Keratinocyte (primary cell): Measurements from ENCODE around the gene RBM19. TPM values are rescaled to one million over a fixed set of nuclear protein-coding genes. Genes with fewer than 3 reads are reported as not detected.

ENCODE experiments used
- DNase-seq: peaks from one replicate; pipeline ENCODE4 v3.0.0-alpha.2; 2011; ENCODE audit warnings: low read depth, missing footprints, low spot score
- FAIRE-seq: peaks from 2 replicates; lab custom pipeline; 2011; peaks lifted over from hg19 to GRCh38; lab: Jason Lieb, UNC
- H2AFZ ChIP-seq: 2 replicates; pipeline ENCODE4 v1.6.0; 2012; ENCODE audit warnings: low read length, control low read depth, inconsistent platforms; ENCODE audit not compliant: control insufficient read depth
- H3K27ac ChIP-seq: 2 replicates; pipeline ENCODE4 v1.5.1; 2011; ENCODE audit warnings: low read length; ENCODE audit not compliant: control insufficient read depth, insufficient read depth
- H3K27me3 ChIP-seq: 3 replicates; pipeline ENCODE4 v1.6.0; 2011; ENCODE audit warnings: low read length; ENCODE audit not compliant: control insufficient read depth, insufficient read depth; ENCODE audit errors: extremely low read depth
- H3K36me3 ChIP-seq, 2 experiments: 2 replicates in 1 of 2; 3 replicates in 1 of 2; pipeline ENCODE4 v1.5.1; 2011; ENCODE audit warnings: low read length in 2 of 2, mild to moderate bottlenecking in 1 of 2; ENCODE audit not compliant: control insufficient read depth in 2 of 2, insufficient read depth in 2 of 2; ENCODE audit errors: extremely low read depth in 1 of 2
- H3K4me1 ChIP-seq: 3 replicates; pipeline ENCODE4 v1.5.1; 2011; ENCODE audit warnings: low read length; ENCODE audit not compliant: control insufficient read depth, insufficient read depth; ENCODE audit errors: extremely low read depth
- H3K4me2 ChIP-seq: 3 replicates; pipeline ENCODE4 v1.6.0; 2011; ENCODE audit warnings: low read depth, low read length; ENCODE audit not compliant: control insufficient read depth, insufficient read depth; ENCODE audit errors: extremely low read depth
- H3K4me3 ChIP-seq, 3 experiments: fragments of 200-600 bp in 1 of 3; sonication (generic) in 1 of 3; 2 replicates in 2 of 3; 3 replicates in 1 of 3; pipeline ENCODE4 v1.5.1; 2011 to 2016; ENCODE audit warnings: low read length in 3 of 3, mild to moderate bottlenecking in 3 of 3, control low read depth in 2 of 3, inconsistent platforms in 1 of 3, low read depth in 1 of 3, mixed read lengths in 1 of 3, mixed run types in 1 of 3, moderate library complexity in 1 of 3; ENCODE audit not compliant: control insufficient read depth in 2 of 3, insufficient read depth in 2 of 3; ENCODE audit errors: extremely low read depth in 1 of 3
- H3K79me2 ChIP-seq: 2 replicates; pipeline ENCODE4 v1.6.0; 2012; ENCODE audit warnings: low read length; ENCODE audit not compliant: control insufficient read depth, insufficient read depth
- H3K9ac ChIP-seq: 3 replicates; pipeline ENCODE4 v1.6.0; 2011; ENCODE audit warnings: low read length; ENCODE audit not compliant: control insufficient read depth, insufficient read depth; ENCODE audit errors: extremely low read depth
- H3K9me1 ChIP-seq: 3 replicates; pipeline ENCODE4 v1.6.0; 2011; ENCODE audit warnings: low read length; ENCODE audit not compliant: control insufficient read depth, insufficient read depth; ENCODE audit errors: extremely low read depth
- H3K9me3 ChIP-seq: 2 replicates; pipeline ENCODE4 v1.5.1; 2012; ENCODE audit warnings: low read depth, low read length; ENCODE audit not compliant: control insufficient read depth
- H4K20me1 ChIP-seq: 3 replicates; pipeline ENCODE4 v1.6.0; 2011; ENCODE audit warnings: low read length; ENCODE audit not compliant: control insufficient read depth, insufficient read depth; ENCODE audit errors: extremely low read depth
- EZH2 ChIP-seq: IDR thresholded peaks from one replicate; pipeline ENCODE4 v1.6.1; 2012; ENCODE audit warnings: inconsistent platforms, mild to moderate bottlenecking, low read length, moderate library complexity
- dilution Hi-C: fragments of 300-500 bp; cut with MboI; formaldehyde crosslinking; loops from one replicate; pipeline ENCODE4 v1.7.0; 2020; ENCODE audit warnings: low sequenced_read_pairs; ENCODE audit not compliant: extremely low pct_ligation_motif_present
- polyA plus RNA-seq, 5 experiments: library from polyadenylated mRNA; depleted of rRNA in 3 of 5; stranded (reverse) in 3 of 5; stranded (forward) in 1 of 5; unstranded in 1 of 5; fragments of >200 nt; gene quantifications; 1 replicate in 1 of 5; 2 replicates in 3 of 5; 3 replicates in 1 of 5; pipeline versions ENCODE4 v1.2.1 to v1.2.3, GENCODE V29; 2011 to 2012; ENCODE audit warnings: missing spikeins in 2 of 5, low read depth in 1 of 5, low replicate concordance in 1 of 5
- TF ChIP-seq, protein P1 (sequence below), 3 experiments: IDR thresholded peaks in 1 of 3; conservative IDR thresholded peaks in 1 of 3; optimal IDR thresholded peaks in 1 of 3; 2 replicates in 2 of 3; 3 replicates in 1 of 3; pipeline versions ENCODE3 to v1.5.1; 2011; ENCODE audit warnings: low read length in 3 of 3, mild to moderate bottlenecking in 3 of 3, moderate library complexity in 2 of 3, control low read depth in 1 of 3, inconsistent platforms in 1 of 3; ENCODE audit not compliant: insufficient read depth in 2 of 3; ENCODE audit errors: extremely low read depth in 1 of 3

RBM19 gene
- polyA plus RNA-seq, 1 donor (not counting 4 experiments of a cell fraction or from before 2014, with no cell fraction given) = 14.6 TPM

GRCh38 chr12:113858841-113859386, 107.2 kb downstream of the RBM19 start:
- no peaks in the 10 kb centered on the region for H4K20me1 ChIP-seq
- no peaks in the 10 kb centered on the region for H3K79me2 ChIP-seq
- FAIRE-seq (no peak), DNase-seq (no peak)
- no peaks in the 10 kb centered on the region for H3K9me3 ChIP-seq
- no peak for TF ChIP-seq EZH2
- TF ChIP-seq, protein P1, sequence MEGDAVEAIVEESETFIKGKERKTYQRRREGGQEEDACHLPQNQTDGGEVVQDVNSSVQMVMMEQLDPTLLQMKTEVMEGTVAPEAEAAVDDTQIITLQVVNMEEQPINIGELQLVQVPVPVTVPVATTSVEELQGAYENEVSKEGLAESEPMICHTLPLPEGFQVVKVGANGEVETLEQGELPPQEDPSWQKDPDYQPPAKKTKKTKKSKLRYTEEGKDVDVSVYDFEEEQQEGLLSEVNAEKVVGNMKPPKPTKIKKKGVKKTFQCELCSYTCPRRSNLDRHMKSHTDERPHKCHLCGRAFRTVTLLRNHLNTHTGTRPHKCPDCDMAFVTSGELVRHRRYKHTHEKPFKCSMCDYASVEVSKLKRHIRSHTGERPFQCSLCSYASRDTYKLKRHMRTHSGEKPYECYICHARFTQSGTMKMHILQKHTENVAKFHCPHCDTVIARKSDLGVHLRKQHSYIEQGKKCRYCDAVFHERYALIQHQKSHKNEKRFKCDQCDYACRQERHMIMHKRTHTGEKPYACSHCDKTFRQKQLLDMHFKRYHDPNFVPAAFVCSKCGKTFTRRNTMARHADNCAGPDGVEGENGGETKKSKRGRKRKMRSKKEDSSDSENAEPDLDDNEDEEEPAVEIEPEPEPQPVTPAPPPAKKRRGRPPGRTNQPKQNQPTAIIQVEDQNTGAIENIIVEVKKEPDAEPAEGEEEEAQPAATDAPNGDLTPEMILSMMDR (optimal IDR thresholded peaks at IDR 0.05 in 1 of 3, IDR thresholded peaks at IDR 0.05 in 1 of 3, conservative IDR thresholded peaks at IDR 0.05 in 1 of 3; ENCODE audit: extremely low read depth in 1 of 3, insufficient read depth in 2 of 3, low read length in 3 of 3) = no peak
- no peak overlapping the region for H2AFZ ChIP-seq
- peaks cover 6 to 14% of the 10 kb centered on the region in 2 experiments for H3K36me3 ChIP-seq
- dilution Hi-C loops = no loop called here
- H3K4me3 ChIP-seq = no peak overlapping the region
- no peaks in the 10 kb centered on the region for H3K9me1 ChIP-seq
- no peak overlapping the region for H3K4me2 ChIP-seq
- peaks cover 5% of the 10 kb centered on the region for H3K4me1 ChIP-seq
- H3K9ac ChIP-seq = no peak overlapping the region
- no peak overlapping the region for H3K27ac ChIP-seq
- H3K27me3 ChIP-seq = no peaks in the 10 kb centered on the region

DNA sequence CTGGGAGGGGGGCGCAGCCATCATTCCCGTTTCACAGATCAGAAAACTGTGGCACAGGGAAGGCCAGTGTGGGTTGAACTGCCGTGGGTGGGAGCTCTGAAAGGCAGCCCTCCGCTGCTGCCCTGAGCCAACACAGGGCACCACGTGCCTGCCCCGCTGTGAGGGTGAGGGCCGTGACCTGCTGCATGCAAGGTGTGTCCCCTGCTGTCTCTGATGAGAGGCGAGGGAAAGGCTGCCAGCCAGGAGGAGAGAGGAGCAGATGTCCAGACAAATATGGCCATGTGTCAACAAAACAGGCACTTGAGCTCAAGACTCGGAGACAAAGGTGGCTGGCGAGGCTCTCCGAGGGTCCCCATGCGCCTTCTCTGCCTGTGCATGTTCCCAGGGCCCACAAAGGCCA, 108.8 kb downstream of the RBM19 start:
- H3K9me3 ChIP-seq = no peaks in the 10 kb centered on the region
- no peak overlapping the region for H3K9ac ChIP-seq
- no peak overlapping the region for H3K27ac ChIP-seq
- H3K36me3 ChIP-seq = peaks cover 6 to 15% of the 10 kb centered on the region in 2 experiments
- TF ChIP-seq, protein P1 (optimal IDR thresholded peaks at IDR 0.05 in 1 of 3, IDR thresholded peaks at IDR 0.05 in 1 of 3, conservative IDR thresholded peaks at IDR 0.05 in 1 of 3; ENCODE audit: extremely low read depth in 1 of 3, insufficient read depth in 2 of 3, low read length in 3 of 3) = no peak
- TF ChIP-seq EZH2 = no peak
- DNase-seq (no peak), FAIRE-seq (no peak)
- H3K79me2 ChIP-seq = no peaks in the 10 kb centered on the region
- H2AFZ ChIP-seq = no peak overlapping the region
- H4K20me1 ChIP-seq = no peaks in the 10 kb centered on the region
- peaks cover 5% of the 10 kb centered on the region for H3K4me1 ChIP-seq
- dilution Hi-C loops = no loop called here
- H3K4me3 ChIP-seq = no peak overlapping the region
- no peaks in the 10 kb centered on the region for H3K9me1 ChIP-seq
- no peaks in the 10 kb centered on the region for H3K27me3 ChIP-seq
- no peak overlapping the region for H3K4me2 ChIP-seq
